ENCODE results near the gene XCL2. TPM values are rescaled to one million over a fixed set of nuclear protein-coding genes. Genes with fewer than 3 reads are reported as not detected.

The XCL2 gene
- total RNA-seq, 1 experiment from 2014 or later: not detected

DNA sequence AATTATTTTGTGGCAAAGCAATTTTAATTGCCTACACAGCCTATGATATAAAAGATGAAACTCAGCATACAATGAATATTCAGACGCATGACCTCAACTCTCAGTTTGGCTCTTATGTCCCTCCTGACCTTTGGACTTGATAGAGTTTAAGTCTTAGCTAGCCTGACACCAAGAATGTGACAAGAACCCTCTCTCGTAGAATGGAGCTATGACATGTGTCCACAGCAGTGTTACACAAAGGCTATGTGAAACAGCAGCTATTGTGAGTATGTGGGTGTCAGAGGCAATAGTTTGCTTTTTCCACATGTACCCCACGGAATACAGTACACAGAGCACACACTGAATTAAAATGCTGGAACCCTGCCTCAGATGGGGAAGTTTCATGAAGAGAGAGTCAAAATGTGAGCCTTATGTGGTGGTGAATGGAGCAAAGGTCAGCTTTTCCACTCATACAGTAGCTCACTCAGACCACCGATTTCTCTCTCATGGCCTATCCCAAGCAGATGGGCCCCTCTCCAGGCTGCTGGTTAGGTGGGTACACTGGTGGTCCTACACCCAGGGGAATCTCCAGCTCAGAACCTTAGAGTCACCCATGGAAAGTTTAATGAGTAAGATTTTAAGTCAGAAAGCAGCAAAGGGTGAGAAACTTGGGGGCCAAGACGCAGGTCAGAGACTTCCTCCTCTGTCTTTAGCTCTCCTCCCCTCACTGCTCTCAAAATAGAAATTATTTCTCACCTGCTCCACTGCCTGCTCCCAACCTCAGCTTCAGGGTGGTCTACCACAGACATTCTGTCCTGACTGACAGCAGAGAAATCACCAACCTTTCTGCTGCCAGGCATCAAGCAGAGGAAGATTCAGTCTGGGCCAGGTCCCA, 10.1 kb upstream of the XCL2 start (continued):
- TF ChIP-seq, protein P1, sequence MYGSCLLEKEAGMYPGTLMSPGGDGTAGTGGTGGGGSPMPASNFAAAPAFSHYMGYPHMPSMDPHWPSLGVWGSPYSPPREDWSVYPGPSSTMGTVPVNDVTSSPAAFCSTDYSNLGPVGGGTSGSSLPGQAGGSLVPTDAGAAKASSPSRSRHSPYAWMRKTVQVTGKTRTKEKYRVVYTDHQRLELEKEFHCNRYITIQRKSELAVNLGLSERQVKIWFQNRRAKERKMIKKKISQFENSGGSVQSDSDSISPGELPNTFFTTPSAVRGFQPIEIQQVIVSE (CRISPR knock-in tag; IDR thresholded peaks at IDR 0.05; ENCODE audit: borderline replicate concordance): no peak
- no peak for TF ChIP-seq RORB (CRISPR knock-in tag; IDR thresholded peaks at IDR 0.05)

DNA sequence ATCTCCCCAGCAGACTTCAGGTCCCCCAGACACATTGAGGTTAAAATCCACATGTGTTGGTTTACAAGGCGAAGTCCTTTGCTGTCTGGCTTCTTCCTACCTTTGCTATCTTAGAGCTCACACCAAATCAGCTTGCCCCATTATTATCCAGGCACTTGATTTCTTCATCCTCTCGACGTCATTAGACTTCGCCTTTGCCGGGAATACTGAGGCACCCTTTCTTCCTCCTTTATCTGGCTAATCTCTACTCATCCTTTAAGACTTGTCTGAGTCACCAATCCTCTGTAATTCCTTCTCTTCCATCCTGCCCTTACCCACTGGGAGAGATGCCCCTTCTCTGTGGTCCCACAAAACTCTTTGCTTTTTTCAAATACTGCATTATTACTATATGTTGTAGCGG, 9.2 kb upstream of the XCL2 start:
- no peak overlapping the region for H3K4me3 Mint-ChIP-seq
- no peaks in the 10 kb centered on the region for H3K27me3 Mint-ChIP-seq (ENCODE audit: low read depth)
- H3K9me3 Mint-ChIP-seq: peaks cover 11% of the 10 kb centered on the region
- no peak for ATAC-seq
- DNase-seq (ENCODE audit: low spot score): no peak
- TF ChIP-seq MXD4 (CRISPR knock-in tag; IDR thresholded peaks at IDR 0.05; ENCODE audit: borderline replicate concordance): no peak
- TF ChIP-seq NFATC4 (CRISPR knock-in tag; IDR thresholded peaks at IDR 0.05): no peak
- TF ChIP-seq, protein P2, sequence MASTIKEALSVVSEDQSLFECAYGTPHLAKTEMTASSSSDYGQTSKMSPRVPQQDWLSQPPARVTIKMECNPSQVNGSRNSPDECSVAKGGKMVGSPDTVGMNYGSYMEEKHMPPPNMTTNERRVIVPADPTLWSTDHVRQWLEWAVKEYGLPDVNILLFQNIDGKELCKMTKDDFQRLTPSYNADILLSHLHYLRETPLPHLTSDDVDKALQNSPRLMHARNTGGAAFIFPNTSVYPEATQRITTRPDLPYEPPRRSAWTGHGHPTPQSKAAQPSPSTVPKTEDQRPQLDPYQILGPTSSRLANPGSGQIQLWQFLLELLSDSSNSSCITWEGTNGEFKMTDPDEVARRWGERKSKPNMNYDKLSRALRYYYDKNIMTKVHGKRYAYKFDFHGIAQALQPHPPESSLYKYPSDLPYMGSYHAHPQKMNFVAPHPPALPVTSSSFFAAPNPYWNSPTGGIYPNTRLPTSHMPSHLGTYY (CRISPR knock-in tag; IDR thresholded peaks at IDR 0.05): no peak
- TF ChIP-seq, protein P3, sequence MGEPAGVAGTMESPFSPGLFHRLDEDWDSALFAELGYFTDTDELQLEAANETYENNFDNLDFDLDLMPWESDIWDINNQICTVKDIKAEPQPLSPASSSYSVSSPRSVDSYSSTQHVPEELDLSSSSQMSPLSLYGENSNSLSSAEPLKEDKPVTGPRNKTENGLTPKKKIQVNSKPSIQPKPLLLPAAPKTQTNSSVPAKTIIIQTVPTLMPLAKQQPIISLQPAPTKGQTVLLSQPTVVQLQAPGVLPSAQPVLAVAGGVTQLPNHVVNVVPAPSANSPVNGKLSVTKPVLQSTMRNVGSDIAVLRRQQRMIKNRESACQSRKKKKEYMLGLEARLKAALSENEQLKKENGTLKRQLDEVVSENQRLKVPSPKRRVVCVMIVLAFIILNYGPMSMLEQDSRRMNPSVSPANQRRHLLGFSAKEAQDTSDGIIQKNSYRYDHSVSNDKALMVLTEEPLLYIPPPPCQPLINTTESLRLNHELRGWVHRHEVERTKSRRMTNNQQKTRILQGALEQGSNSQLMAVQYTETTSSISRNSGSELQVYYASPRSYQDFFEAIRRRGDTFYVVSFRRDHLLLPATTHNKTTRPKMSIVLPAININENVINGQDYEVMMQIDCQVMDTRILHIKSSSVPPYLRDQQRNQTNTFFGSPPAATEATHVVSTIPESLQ (CRISPR knock-in tag; IDR thresholded peaks at IDR 0.05): no peak
- TF ChIP-seq FOXP1 (CRISPR knock-in tag; IDR thresholded peaks at IDR 0.05; ENCODE audit: borderline replicate concordance): no peak
- TF ChIP-seq, protein P4, sequence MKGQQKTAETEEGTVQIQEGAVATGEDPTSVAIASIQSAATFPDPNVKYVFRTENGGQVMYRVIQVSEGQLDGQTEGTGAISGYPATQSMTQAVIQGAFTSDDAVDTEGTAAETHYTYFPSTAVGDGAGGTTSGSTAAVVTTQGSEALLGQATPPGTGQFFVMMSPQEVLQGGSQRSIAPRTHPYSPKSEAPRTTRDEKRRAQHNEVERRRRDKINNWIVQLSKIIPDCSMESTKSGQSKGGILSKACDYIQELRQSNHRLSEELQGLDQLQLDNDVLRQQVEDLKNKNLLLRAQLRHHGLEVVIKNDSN (CRISPR knock-in tag; IDR thresholded peaks at IDR 0.05): no peak
- TF ChIP-seq ZNF416 (CRISPR knock-in tag; IDR thresholded peaks at IDR 0.05): no peak
- no peak for TF ChIP-seq GTF2I (CRISPR knock-in tag; conservative IDR thresholded peaks at IDR 0.05)
- TF ChIP-seq FOXK1 (CRISPR knock-in tag; IDR thresholded peaks at IDR 0.05): no peak
- TF ChIP-seq ZNF317 (CRISPR knock-in tag; IDR thresholded peaks at IDR 0.05; ENCODE audit: borderline replicate concordance, low read depth): no peak
- no peak for TF ChIP-seq TEAD4 (CRISPR knock-in tag; IDR thresholded peaks at IDR 0.05)
- no peak for TF ChIP-seq ESRRA (CRISPR knock-in tag; IDR thresholded peaks at IDR 0.05; ENCODE audit: borderline replicate concordance)
- no peak for TF ChIP-seq ZNF396 (CRISPR knock-in tag; IDR thresholded peaks at IDR 0.05; ENCODE audit: borderline replicate concordance)
- no peak for TF ChIP-seq CBFB (CRISPR knock-in tag; IDR thresholded peaks at IDR 0.05; ENCODE audit: low read depth)
- ChIA-PET POLR2A (no interaction called here), CTCF (interaction anchor here (1.0 kb wide), 1 partner anchor 50 kb away, joined by 3 read pairs; no protein-coding TSS in a partner anchor)
- no peak overlapping the region for H3K27ac Mint-ChIP-seq
- H3K36me3 Mint-ChIP-seq: peaks cover 6% of the 10 kb centered on the region
- H3K4me1 Mint-ChIP-seq: peaks cover 11% of the 10 kb centered on the region

DNA sequence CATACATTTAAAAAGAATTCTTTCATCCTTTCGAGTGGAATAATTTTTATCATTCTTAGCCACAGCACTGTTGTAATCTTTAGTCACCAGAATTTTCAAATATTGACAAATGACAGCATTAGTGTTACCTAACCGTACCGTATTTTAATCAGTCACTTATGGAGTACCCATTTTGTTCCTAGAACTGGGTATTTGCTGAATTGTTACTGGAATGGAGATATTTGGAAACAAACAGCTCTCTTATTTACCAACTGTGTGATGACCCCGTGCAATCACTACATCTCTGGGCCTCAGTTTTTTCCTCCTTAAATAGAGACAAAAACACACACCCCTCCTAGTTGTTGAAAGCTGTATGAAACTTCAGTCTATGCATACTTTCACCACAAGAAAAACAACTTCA, 7.9 kb upstream of the XCL2 start:
- H3K27me3 Mint-ChIP-seq (ENCODE audit: low read depth): no peaks in the 10 kb centered on the region
- CTCF ChIA-PET: no interaction called here
- H3K27ac Mint-ChIP-seq: no peak overlapping the region
- no peak overlapping the region for H3K4me3 Mint-ChIP-seq
- peaks cover 11% of the 10 kb centered on the region for H3K4me1 Mint-ChIP-seq
- DNase-seq (ENCODE audit: low spot score) (no peak), ATAC-seq (no peak)
- no peak for TF ChIP-seq PRRX2 (CRISPR knock-in tag; IDR thresholded peaks at IDR 0.05)
- no peak for TF ChIP-seq HMGA2 (CRISPR knock-in tag; IDR thresholded peaks at IDR 0.05)
- peak; percentile 78 for TF ChIP-seq GABPB1 (CRISPR knock-in tag; IDR thresholded peaks at IDR 0.05)
- TF ChIP-seq, protein P5, sequence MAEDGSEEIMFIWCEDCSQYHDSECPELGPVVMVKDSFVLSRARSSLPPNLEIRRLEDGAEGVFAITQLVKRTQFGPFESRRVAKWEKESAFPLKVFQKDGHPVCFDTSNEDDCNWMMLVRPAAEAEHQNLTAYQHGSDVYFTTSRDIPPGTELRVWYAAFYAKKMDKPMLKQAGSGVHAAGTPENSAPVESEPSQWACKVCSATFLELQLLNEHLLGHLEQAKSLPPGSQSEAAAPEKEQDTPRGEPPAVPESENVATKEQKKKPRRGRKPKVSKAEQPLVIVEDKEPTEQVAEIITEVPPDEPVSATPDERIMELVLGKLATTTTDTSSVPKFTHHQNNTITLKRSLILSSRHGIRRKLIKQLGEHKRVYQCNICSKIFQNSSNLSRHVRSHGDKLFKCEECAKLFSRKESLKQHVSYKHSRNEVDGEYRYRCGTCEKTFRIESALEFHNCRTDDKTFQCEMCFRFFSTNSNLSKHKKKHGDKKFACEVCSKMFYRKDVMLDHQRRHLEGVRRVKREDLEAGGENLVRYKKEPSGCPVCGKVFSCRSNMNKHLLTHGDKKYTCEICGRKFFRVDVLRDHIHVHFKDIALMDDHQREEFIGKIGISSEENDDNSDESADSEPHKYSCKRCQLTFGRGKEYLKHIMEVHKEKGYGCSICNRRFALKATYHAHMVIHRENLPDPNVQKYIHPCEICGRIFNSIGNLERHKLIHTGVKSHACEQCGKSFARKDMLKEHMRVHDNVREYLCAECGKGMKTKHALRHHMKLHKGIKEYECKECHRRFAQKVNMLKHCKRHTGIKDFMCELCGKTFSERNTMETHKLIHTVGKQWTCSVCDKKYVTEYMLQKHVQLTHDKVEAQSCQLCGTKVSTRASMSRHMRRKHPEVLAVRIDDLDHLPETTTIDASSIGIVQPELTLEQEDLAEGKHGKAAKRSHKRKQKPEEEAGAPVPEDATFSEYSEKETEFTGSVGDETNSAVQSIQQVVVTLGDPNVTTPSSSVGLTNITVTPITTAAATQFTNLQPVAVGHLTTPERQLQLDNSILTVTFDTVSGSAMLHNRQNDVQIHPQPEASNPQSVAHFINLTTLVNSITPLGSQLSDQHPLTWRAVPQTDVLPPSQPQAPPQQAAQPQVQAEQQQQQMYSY (CRISPR knock-in tag; IDR thresholded peaks at IDR 0.05): no peak
- TF ChIP-seq, protein P6, sequence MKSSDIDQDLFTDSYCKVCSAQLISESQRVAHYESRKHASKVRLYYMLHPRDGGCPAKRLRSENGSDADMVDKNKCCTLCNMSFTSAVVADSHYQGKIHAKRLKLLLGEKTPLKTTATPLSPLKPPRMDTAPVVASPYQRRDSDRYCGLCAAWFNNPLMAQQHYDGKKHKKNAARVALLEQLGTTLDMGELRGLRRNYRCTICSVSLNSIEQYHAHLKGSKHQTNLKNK (CRISPR knock-in tag; IDR thresholded peaks at IDR 0.05): no peak
- no peak for TF ChIP-seq IRF2 (CRISPR knock-in tag; IDR thresholded peaks at IDR 0.05; ENCODE audit: borderline replicate concordance, low read depth)
- peaks cover 6% of the 10 kb centered on the region for H3K36me3 Mint-ChIP-seq
- peaks cover 15% of the 10 kb centered on the region for H3K9me3 Mint-ChIP-seq
- POLR2A ChIA-PET: no interaction called here
